NCI-H748 treated with DMSO at 0.1 percent for 48 hours (cell line): ENCODE results near the gene TMPRSS6.
"Not testable (repeated sequence)": the region's sequence is repeated elsewhere in the genome, so short reads cannot be mapped to it uniquely, and the experiment has no call there.

Experiments used
- DNase-seq: peaks from one replicate; lab custom pipeline; 2025; lab: John Stamatoyannopoulos, UW

TMPRSS6 gene

DNA sequence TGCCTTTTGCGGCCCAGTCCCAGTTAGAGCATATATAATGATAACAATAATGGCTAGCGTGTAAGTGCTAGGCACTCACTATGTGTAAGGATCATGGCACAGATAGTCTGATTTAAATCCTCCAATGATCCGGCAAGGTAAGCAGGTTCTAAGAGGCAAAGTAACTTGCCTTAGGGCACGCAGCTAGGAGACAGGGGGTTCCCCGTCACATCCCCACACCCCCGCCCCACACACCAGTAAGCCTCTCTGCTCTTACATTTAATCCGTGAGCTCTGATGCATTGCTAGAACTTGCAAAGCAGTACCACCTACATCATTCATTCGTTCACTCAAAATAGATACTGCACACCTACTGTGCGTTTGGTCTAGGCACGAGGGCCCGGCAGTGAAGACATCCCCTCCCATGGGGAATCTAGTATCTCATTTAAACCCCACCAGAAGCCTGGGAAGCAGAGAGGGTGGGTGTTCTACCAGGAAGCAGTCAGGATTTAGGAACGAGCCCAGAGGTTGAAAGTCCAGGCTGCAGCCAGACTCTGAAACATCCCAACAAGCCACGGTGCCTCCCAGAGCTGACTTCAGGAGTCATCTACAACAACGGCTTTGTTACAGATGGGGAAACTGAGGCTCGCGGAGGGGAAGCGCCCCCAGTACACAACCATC lies 20.6 kb downstream of the TMPRSS6 start:
- DNase-seq, result no peak

DNA sequence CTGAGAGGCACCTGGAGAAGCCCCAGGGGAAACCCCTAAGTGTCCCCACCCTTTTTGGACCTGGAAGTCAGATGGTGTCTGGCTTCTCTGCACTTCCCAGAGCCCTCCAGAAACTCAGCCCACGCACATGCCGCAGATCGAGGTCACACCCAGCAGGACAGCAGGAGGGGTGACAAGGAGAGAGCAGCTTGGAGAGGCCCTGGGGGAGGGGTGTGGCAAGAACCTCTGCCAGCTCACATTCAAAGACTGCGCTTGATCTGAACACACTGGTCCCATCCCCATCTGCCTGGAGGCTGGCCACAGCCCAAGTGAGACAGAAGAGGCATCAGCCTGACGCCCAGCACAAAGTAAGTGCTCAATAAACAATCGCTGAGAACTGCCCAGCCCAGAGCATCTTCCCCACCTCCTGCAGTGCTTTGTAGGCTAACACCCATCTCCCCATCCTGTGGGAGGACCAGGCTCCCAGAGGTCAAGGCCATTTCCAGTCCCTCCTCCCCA lies 21.4 kb downstream of the TMPRSS6 start:
- no peak for DNase-seq

DNA sequence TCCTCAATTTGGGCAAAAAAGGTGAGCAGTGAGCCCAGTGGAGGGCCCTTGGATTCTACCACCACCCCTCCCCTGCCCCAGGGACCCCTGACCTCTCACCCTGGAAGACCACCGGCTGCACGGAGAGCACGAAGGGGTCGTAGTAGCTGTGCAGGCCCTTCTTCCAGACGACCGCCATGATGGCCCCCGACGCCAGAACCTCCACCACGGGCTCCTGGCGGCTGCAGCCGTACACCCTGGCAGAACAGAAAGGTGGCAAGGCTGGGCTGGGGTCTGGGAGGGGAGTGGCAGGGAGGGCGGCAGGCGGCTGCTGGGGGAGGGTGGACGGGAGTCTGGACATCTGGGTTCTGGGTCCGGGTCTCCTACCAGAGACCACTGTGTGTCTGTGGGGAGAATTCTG lies 23.3 kb downstream of the TMPRSS6 start:
- DNase-seq, result no peak

DNA sequence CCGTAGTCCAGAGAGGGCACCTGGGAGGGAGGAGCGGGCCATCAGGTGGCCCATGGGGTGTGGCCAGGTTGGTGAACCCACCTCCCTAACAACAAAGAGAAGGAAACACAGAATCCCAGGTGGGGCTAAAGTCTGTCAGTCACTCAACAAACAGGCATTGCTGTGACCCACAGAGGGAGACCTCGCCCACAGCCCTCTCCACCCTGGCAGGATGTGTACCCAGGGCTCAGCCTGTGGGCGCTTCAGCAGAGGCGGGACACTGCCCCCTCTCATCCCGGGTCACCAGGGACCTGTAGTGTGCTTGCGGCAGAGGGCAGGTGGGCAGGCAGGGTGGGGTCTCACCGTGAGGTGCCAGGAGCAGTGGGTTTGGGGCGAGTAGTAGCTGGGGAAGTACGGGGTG lies 25.1 kb downstream of the TMPRSS6 start:
- no peak for DNase-seq

DNA sequence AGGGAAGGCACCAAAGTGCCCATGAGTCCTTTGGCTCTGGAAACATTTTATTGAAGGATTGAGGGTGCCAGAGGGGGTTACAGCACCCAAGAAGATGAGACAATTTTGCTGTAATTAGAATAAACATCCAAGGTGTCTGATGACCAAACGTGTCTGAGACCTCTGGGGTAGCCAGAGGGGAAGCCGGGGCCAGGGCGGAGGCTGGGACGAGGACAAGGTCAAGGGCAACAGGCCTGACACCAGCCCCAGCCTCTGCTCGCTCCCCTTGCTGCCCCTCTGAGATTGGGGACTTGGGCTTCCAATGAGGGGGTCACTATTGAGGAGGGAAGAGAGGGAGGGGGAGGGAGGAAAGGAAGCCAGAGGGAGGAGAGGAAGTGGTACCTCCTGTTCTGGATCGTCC lies 25.6 kb downstream of the TMPRSS6 start:
- DNase-seq, result no peak

DNA sequence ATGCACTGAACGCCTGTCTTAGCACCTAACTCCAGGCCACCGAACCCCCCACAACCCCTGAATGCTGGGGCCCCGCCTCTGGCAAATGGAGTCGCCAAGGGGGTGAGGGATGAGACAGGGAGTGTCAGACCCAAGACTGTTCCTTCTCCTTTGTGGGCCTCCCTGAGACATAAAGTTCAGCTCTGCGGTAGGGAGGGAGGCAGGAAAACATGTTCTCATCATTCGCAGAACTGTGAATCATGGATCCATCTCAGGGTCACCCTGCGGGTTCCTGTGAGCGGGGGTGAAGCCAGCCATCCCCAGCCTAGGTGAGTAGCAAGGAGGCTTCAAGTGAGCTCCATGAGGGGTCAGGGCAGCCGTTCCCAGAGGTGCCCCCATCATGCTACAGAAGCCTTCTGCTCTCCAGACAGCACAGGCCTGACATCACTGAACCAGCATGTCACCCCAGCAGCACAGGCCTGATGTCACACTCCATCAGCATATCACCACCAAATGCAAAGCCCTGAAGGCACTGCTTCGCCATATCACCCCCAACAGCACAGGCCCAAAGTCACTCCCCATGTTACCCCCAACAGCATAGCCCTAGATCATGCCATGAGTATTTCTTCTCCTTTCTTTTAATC lies 27.2 kb downstream of the TMPRSS6 start:
- DNase-seq, result no peak

DNA sequence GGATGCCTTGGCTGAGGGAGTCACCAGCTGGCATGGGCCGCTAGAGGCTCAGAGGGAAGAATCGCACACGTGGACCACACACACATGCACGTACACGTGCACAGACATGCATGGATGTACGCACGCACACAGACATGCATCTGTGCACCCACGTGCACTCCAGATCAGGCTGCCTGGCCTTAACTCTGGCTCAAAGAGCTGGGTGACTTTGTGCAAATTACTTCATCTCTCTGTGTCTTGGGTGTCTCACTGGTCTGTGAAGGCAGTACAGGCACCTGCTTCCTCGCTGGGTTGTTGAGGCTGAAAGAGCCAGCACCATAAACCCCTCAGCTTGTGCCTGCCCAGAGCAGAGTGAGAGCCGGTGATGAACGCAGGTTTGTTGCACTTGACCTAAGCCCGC lies 28.7 kb downstream of the TMPRSS6 start:
- no peak for DNase-seq

DNA sequence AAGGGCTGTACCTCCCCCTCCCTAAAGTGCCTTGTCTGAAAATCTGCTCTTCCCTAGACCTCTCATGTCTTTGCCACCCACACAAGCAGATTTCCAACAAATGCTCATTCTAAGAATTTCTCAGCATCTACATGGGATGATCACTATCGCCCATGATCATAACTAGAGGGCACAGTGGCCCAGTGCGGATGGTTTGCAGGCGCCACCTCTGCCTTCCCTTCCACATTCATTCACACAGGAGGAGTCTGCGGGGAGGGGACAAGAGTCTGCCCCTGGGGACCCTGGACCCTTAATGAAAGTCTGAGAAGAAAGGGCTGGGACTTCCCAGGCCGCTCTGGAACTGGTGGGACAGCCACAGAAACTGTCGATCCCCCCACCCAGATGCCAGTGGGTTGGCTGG lies 29.1 kb downstream of the TMPRSS6 start:
- DNase-seq, result no peak

DNA sequence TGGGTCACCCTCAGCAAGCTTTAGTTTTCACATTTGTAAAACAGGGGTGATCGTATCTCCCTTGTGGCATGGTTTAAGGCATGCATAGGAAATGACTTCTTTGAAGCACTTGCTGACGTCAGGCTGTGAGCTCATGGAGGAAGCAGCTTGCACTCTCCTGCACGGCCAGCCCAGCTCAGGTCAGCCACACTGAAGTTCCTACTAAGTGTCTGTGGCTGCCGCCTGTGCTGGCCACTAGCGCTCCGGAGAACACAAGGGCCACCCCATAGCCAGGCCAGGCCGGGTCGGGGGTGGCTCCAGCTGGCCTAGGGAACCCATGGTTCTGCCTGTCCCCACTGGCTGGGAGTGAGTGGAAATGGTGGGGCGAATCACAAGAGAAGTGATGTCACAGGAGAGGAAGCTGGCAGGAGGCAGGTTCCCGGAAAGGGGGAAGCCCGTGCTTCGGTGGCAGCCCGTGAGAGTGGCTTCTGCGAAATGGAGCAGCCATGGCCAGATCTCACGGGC lies 29.8 kb downstream of the TMPRSS6 start:
- DNase-seq, result no peak

DNA sequence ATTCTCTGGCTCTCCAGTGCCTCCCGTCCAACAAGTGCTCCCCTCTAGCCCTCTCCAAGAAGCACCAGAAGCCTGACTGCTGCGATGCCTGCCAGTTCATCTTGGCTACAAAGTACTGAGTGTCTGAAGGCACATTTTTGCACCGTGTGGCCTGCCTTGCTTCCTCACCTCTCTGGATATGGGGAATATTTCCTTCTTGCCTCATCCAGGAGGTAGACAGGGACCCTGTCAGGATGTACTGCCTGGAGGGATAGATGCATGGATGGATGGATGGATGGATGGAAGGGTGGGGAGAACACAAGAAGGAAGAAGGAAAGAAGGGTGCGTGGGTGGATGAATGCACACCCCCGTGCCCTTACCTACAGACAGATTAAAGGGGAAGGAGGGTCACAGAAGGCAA lies 30.4 kb downstream of the TMPRSS6 start:
- DNase-seq, result no peak

DNA sequence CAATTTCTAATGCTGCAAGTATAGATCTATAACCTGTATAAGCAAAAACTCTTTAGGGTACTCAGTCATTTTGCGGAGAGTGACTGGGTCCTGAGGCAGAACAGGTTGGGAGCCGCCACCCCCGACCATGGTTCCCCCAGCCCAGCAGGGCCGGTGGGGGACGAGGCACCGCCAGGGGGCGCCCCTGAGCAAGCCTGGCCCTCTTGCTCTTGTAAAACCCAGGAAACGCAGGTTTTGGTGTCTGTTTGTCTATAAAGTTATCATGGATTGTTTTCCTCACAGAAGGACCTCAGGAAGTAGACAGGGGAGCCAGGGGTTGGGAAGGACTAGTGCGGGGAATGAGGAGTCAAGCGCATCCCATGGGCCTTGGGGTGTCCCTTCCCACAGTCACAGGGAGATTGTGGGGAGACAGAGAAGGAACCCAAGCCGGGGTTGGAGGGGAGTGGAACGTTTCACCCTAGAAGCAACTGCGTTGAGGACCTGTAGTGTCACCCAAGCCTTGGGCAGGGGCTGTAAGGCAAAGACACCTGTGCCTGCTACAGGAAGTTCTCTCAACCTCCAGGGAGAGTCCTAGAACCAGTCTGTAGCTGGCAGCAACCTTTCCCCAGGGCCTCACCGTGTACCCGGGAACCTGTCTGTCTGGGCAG lies 31.6 kb downstream of the TMPRSS6 start:
- no peak for DNase-seq

DNA sequence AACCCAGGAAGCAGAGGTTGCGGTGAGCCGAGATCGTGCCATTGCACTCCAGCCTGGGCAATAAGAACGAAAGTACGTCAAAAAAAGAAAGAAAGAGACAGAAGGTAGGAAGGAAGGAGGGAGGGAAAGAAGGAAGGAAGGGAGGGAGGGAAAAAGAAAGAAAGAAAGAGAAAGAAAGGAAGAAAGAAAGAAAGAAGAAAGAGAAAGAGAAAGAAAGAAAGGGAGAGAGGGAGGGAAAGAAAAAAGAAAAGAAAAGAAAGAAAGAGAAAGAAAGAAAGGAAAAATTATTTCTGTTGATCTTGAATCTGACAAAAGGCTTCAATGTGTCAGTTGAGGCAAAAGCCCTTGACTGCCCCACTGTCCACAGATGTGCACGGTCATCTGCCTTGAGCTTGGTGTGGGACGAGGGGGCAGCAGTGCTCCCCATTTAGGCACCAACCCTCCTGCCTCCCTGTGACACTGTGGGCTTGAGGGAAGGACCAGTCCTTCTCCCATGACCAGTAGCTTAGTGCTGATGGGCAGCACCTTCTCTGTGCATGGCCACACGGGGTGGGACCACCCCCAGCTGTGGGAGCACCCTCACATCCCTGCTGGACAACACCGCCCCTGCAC lies 33.6 kb downstream of the TMPRSS6 start:
- no peak for DNase-seq

DNA sequence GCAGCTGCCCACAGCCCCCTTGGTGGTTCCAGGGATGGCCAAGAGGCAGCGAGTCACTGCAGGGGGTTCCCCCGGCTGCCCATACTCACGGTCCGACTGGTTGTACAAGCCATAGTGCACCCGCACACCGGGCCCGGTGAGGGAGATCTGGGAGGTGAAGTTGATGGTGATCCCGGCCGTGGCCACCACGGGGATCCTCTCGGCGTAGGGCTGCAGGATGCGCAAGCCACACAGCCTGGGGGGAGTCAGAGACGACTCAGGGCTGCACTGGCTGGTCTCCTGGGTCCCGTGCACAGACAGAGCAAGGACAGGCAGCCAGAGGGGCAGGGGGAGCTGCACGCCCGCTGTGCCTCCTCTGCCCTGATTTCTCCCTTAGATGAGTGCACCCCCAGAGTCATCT lies 34.5 kb downstream of the TMPRSS6 start:
- DNase-seq, result no peak

DNA sequence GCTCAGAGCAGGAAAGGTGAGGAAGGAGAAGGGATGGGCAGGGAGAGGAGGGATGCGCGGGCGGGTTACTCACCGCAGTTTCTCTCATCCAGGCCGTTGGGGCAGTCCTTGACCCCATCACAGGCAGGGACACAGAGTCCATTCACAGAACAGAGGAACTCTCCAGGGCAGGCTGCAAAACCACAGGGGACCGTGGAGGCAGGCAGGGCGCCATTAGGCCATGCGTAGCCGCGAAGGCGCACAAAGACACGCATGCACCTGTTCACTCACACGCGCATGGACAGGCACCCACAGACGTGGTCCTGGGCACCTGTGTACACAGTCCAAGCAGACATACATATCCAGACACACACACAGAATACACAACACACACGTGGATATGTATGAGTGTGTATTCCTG lies 35.0 kb downstream of the TMPRSS6 start:
- DNase-seq, result no peak

DNA sequence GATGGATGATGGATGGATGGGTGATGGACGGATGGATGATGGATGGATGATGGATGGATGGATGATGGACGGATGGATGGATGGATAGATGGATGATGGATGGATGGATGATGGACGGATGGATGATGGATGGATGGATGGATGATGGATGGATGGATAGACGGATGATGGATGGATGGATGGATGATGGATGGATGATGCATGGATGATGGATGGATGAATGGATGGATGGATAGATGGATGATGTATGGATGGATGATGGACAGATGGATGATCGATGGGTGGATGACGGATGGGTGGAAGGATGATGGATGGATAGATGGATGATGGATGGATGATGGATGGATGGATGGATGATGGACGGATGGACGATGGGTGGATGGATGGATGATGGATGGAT lies 36.8 kb downstream of the TMPRSS6 start:
- DNase-seq, result no peak

DNA sequence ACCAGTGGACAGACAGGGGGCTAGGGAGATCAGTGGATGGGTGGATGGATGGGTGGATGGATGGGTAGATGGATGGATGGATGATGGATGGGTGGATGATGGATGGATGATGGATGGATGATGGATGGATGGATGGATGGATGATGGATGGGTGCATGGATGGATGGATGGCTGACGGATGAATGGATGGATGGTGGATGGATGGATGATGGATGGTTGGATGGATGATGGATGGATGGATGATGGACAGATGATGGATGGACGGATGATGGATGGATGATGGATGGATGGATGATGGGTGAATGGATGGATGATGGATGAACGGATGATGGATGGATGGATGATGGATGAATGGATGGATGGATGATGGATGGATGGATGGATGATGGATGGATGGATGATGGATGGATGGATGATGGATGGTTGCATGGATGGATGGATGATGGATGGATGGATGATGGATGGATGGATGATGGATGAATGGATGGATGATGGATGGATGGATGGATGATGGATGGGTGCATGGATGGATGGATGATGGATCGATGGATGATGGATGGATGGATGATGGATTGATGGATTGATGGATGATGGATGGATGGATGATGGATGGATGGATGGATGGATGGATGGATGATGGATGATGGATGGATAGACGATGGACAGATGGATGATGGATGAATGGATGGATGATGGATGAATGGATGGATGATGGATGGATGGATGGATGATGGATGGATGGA lies 37.5 kb downstream of the TMPRSS6 start:
- DNase-seq, result not testable (repeated sequence)

DNA sequence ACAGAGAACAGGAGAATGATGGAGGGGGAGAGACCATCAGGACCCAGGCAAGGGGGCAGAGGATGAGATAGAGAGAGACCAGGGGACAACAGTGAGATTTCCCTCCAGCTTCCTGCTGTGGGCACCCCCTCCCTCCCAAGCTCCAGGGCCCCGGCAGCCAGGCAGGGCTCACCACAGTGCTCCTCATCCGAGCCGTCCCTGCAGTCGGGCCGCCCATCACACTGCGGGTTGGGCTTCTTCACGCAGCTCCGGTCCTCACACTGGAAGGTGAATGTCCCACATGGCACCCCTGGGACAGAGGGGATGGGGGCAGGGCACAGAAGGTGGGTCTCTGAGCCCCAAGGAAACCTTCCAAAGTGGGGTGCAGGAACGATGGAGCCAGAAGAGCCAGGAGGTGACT lies 38.8 kb downstream of the TMPRSS6 start:
- no peak for DNase-seq

DNA sequence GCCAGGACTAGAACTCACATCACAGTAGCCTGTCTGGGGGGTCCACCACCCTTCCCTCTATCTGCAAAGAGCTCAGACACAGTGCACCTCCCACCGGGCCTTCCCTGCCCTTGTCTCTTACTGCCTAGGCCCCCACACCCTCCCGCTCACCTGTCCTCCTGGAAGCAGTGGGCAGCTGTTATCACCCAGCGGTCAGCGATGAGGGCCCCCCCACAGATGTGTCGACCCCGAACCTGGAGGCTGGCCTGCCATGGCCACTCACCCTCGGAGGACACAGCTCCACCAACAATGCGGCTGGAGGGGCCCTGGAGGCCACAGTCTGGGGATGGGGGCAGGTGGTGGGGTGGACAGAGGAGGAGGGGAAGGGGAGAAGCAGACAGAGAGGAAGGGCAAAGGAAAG lies 39.2 kb downstream of the TMPRSS6 start:
- no peak for DNase-seq

DNA sequence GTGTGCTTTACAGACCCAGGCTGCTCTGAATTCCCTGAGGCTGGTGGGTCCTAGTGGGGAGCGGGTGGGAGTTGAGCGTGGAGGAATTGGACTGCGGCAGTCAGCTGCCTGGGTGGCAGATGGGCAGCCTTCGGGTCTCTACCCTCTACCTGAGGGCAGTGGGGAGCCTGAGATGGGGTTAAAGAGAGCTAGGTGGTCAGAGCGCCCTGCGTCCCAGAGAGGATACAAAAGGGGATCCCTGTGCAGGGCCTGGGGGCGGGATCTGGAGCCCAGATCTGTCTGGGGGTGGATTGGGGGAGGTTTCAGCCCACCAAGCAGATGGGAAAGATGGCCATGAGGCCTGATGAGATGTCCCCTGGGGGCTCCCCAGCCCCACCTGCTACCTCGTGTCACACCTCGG lies 39.8 kb downstream of the TMPRSS6 start:
- DNase-seq, result no peak

DNA sequence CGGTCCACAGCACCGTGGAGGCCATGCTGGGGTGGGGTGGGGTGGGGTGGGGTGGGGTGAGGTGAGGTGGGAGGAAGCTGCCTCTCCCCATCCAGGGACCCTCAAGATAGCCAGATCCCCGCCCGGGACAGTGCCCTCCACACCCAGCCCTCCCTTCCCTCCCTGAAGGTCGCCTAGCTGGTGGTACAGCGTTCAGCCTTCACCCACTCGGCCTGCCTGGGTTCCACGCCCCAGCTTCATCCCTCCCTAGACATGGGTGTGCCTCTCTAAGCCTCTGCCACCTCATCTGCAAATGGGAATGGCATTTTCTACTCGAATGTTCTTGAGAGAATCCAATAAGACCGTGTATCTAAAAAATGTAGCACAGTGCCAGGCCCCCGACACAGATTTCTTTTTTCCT lies 40.2 kb downstream of the TMPRSS6 start:
- no peak for DNase-seq

DNA sequence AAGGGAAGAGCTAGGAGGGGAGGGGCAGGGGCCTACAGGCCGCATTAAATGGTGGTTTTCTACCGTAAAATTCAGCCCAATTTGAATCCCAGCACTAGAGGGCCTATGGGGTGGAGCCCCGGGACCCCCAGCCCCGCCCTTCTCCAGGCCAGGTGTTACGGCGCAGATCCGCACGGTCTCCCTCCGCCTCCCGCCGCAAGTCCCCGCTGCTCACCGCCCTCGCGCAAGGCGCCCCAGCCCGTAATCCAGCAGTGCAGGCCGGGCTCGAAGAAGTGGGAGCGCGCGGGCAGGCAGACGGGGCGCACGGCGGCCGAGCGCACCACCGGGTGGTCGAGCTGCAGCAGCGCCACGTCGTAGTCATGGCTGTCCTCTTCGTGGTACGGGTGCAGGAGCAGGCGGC lies 40.7 kb downstream of the TMPRSS6 start:
- DNase-seq, result no peak

DNA sequence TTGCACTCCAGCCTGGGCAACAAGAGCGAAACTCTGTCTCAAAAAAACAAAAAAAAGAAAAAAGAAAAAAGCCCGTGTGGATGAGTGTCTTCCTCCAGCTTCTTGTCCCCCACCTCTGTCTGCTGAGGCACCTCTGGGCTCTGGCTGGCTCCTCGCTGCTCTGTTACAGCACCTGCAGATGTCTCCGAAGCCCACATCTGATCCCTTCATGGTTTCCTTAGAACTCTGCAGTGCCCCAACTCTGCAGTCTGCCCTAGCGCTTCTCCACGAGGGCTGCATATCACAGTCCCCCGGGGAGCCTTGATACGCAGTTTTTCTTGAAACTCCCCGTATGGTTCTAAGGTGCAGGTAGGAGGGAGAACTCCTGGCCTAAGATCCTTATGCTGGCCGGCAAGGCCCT lies 42.1 kb downstream of the TMPRSS6 start:
- no peak for DNase-seq
